ENCODE measurements around the gene EOLA2. TPM values are rescaled to one million over a fixed set of nuclear protein-coding genes. Genes with fewer than 3 reads are reported as not detected.

The EOLA2 gene
- total RNA-seq, 2 experiments from 2014 or later: 48.7 to 54.7 TPM

GRCh38 chrX:149962010-149962409, 23.7 kb upstream of the EOLA2 start:
- Mint-ChIP-seq H3K27me3 (no peaks in the 10 kb centered on the region), H3K27ac (no peak overlapping the region), H3K36me3 (ENCODE audit: low read depth) (peaks cover 42% of the 10 kb centered on the region), H3K4me1 (ENCODE audit: low read depth) (no peaks in the 10 kb centered on the region), H3K9me3 (no peaks in the 10 kb centered on the region), H3K4me3 (no peak overlapping the region)
- TF ChIP-seq CTCF (IDR thresholded peaks at IDR 0.05): no peak
- ChIA-PET CTCF (no interaction called here), POLR2A (no interaction called here)
- H3K9me3 ChIP-seq (ENCODE audit: control insufficient read depth in 1 of 2, insufficient read depth in 1 of 2, low read length in 2 of 2): no peaks in the 10 kb centered on the region
- DNase-seq (no peak), ATAC-seq (ENCODE audit: poor library complexity) (no peak)
- intact Hi-C loops (cut with DNase I, micrococcal nuclease): loop anchor here in 1 of 2 experiments (5.0 kb wide), 1 partner anchor 625 kb away; no protein-coding TSS in a partner anchor
- peaks cover 20% of the 10 kb centered on the region for H3K36me3 ChIP-seq (ENCODE audit: insufficient read depth, low read length)
- no peak overlapping the region for H3K27ac ChIP-seq (ENCODE audit: low read depth in 1 of 2, low read length in 2 of 2)
- no peaks in the 10 kb centered on the region for H3K27me3 ChIP-seq (ENCODE audit: control insufficient read depth in 1 of 2, insufficient read depth in 2 of 2, low read length in 2 of 2)
- H3K4me3 ChIP-seq (ENCODE audit: low read length): no peak overlapping the region
- no peaks in the 10 kb centered on the region for H3K4me1 ChIP-seq (ENCODE audit: insufficient read depth, low read length)

GRCh38 chrX:149961572-149961971, 23.3 kb upstream of the EOLA2 start:
- no peaks in the 10 kb centered on the region for H3K9me3 Mint-ChIP-seq
- peaks cover 22% of the 10 kb centered on the region for H3K36me3 ChIP-seq (ENCODE audit: insufficient read depth, low read length)
- H3K4me1 Mint-ChIP-seq (ENCODE audit: low read depth): no peaks in the 10 kb centered on the region
- peaks cover 38% of the 10 kb centered on the region for H3K36me3 Mint-ChIP-seq (ENCODE audit: low read depth)
- POLR2A ChIA-PET: no interaction called here
- no peaks in the 10 kb centered on the region for H3K27me3 Mint-ChIP-seq
- intact Hi-C loops (cut with DNase I, micrococcal nuclease): loop anchor here in 1 of 2 experiments (5.0 kb wide), 1 partner anchor 626 kb away; no protein-coding TSS in a partner anchor
- CTCF ChIA-PET: no interaction called here
- TF ChIP-seq CTCF (IDR thresholded peaks at IDR 0.05): no peak
- H3K4me3 ChIP-seq (ENCODE audit: low read length): no peak overlapping the region
- no peak overlapping the region for H3K27ac Mint-ChIP-seq
- H3K27ac ChIP-seq (ENCODE audit: low read depth in 1 of 2, low read length in 2 of 2): no peak overlapping the region
- ATAC-seq (ENCODE audit: poor library complexity) (no peak), DNase-seq (no peak)
- H3K9me3 ChIP-seq (ENCODE audit: control insufficient read depth in 1 of 2, insufficient read depth in 1 of 2, low read length in 2 of 2): no peaks in the 10 kb centered on the region
- no peaks in the 10 kb centered on the region for H3K4me1 ChIP-seq (ENCODE audit: insufficient read depth, low read length)
- H3K4me3 Mint-ChIP-seq: no peak overlapping the region
- H3K27me3 ChIP-seq (ENCODE audit: control insufficient read depth in 1 of 2, insufficient read depth in 2 of 2, low read length in 2 of 2): no peaks in the 10 kb centered on the region

- Histone ChIP-seq H3K9me3 (ENCODE audit: control insufficient read depth in 1 of 2, insufficient read depth in 1 of 2, low read length in 2 of 2) (no peaks in the 10 kb centered on the region), H3K4me3 (ENCODE audit: low read length) (no peak overlapping the region), H3K36me3 (ENCODE audit: insufficient read depth, low read length) (peaks cover 23% of the 10 kb centered on the region), H3K27ac (ENCODE audit: low read depth in 1 of 2, low read length in 2 of 2) (no peak overlapping the region), H3K27me3 (ENCODE audit: control insufficient read depth in 1 of 2, insufficient read depth in 2 of 2, low read length in 2 of 2) (no peaks in the 10 kb centered on the region), H3K4me1 (ENCODE audit: insufficient read depth, low read length) (no peaks in the 10 kb centered on the region)
- intact Hi-C loops (cut with DNase I, micrococcal nuclease): loop anchor here in 1 of 2 experiments (5.0 kb wide), 2 partner anchors 537 to 767 kb away; no protein-coding TSS in a partner anchor
- no peak for ATAC-seq (ENCODE audit: poor library complexity)
- ChIA-PET CTCF (no interaction called here), POLR2A (no interaction called here)
- H3K9me3 Mint-ChIP-seq: no peaks in the 10 kb centered on the region
- no peak overlapping the region for H3K27ac Mint-ChIP-seq
- H3K4me3 Mint-ChIP-seq: no peak overlapping the region
- no peak for TF ChIP-seq CTCF (IDR thresholded peaks at IDR 0.05)
- DNase-seq: peak in 4 of 14 experiments; percentile 5 to 39 (median 26)
- H3K4me1 Mint-ChIP-seq (ENCODE audit: low read depth): no peaks in the 10 kb centered on the region
- H3K36me3 Mint-ChIP-seq (ENCODE audit: low read depth): peaks cover 38% of the 10 kb centered on the region
- H3K27me3 Mint-ChIP-seq: no peaks in the 10 kb centered on the region
These were observed 12.4 kb upstream of the EOLA2 start for GRCh38 chrX:149950681-149951080.
